CD14-positive monocyte (primary cell): ENCODE results near the gene DUSP16. TPM values are rescaled to one million over a fixed set of nuclear protein-coding genes. Genes with fewer than 3 reads are reported as not detected.

Experiments used
- DNase-seq, 3 donors: peaks; one replicate each; pipeline ENCODE4 v3.0.0-alpha.2; 2011 to 2022
- H2AFZ ChIP-seq: 2 replicates; pipeline ENCODE4 v1.6.0; 2012; ENCODE audit warnings: mild to moderate bottlenecking, low read depth, low read length, inconsistent platforms; ENCODE audit not compliant: insufficient read depth, poor library complexity, severe bottlenecking
- H3K27ac ChIP-seq, 2 donors: 1 replicate in 1 of 2; 2 replicates in 1 of 2; pipeline ENCODE4 v1.5.1; 2012 to 2013; ENCODE audit warnings: low read length in 2 of 2, control low read depth in 1 of 2, inconsistent platforms in 1 of 2, low read depth in 1 of 2, mild to moderate bottlenecking in 1 of 2
- H3K27me3 ChIP-seq, 2 donors: one replicate each; pipeline versions ENCODE4 v1.6.0 to v1.6.1; 2011 to 2013; ENCODE audit warnings: low read length in 2 of 2; ENCODE audit not compliant: control insufficient read depth in 2 of 2, insufficient read depth in 2 of 2
- H3K36me3 ChIP-seq, 2 donors: replicated peaks in 1 of 2; 1 replicate in 1 of 2; 2 replicates in 1 of 2; pipeline versions ENCODE4 v1.5.1 to v1.6.1; 2012 to 2013; ENCODE audit warnings: low read length in 2 of 2, control low read depth in 1 of 2, inconsistent platforms in 1 of 2, mild to moderate bottlenecking in 1 of 2; ENCODE audit not compliant: insufficient read depth in 2 of 2, control insufficient read depth in 1 of 2
- H3K4me1 ChIP-seq, 2 donors: 1 replicate in 1 of 2; 2 replicates in 1 of 2; pipeline versions ENCODE4 v1.5.1 to v1.6.1; 2012 to 2013; ENCODE audit warnings: low read length in 2 of 2, control low read depth in 1 of 2, inconsistent platforms in 1 of 2, mild to moderate bottlenecking in 1 of 2, moderate library complexity in 1 of 2; ENCODE audit not compliant: insufficient read depth in 2 of 2, control insufficient read depth in 1 of 2
- H3K4me2 ChIP-seq: replicated peaks from 2 replicates; pipeline ENCODE3; 2012; ENCODE audit warnings: low read length, moderate library complexity, mild to moderate bottlenecking; ENCODE audit not compliant: poor library complexity, severe bottlenecking; ENCODE audit errors: extremely low read depth
- H3K4me3 ChIP-seq, 3 experiments: fragments of 200-600 bp in 1 of 3; sonication (generic) in 1 of 3; replicated peaks in 1 of 3; 1 replicate in 2 of 3; 2 replicates in 1 of 3; pipeline ENCODE4 v1.5.1; 2011 to 2013; ENCODE audit warnings: low read length in 3 of 3, mild to moderate bottlenecking in 3 of 3, control low read depth in 2 of 3, low read depth in 2 of 3, inconsistent platforms in 1 of 3, moderate library complexity in 1 of 3
- H3K79me2 ChIP-seq: 2 replicates; pipeline ENCODE4 v1.6.0; 2012; ENCODE audit warnings: mild to moderate bottlenecking, control low read depth, inconsistent platforms, low read length, moderate library complexity; ENCODE audit not compliant: insufficient read depth
- H3K9ac ChIP-seq: 2 replicates; pipeline ENCODE4 v1.6.0; 2017; ENCODE audit warnings: low read length, mild to moderate bottlenecking; ENCODE audit not compliant: insufficient read depth, poor library complexity, severe bottlenecking
- H3K9me3 ChIP-seq, 2 donors: replicated peaks in 1 of 2; 1 replicate in 1 of 2; 2 replicates in 1 of 2; pipeline versions ENCODE4 v1.5.1 to v1.6.1; 2012 to 2013; ENCODE audit warnings: low read length in 2 of 2, control low read depth in 1 of 2; ENCODE audit not compliant: control insufficient read depth in 1 of 2, insufficient read depth in 1 of 2
- H4K20me1 ChIP-seq: 2 replicates; pipeline ENCODE4 v1.6.0; 2012; ENCODE audit warnings: mild to moderate bottlenecking, low read length, control low read depth, moderate library complexity; ENCODE audit not compliant: insufficient read depth
- H3K27ac Mint-ChIP-seq, 7 donors: one replicate each; pipeline ENCODE4 v1.8.0; 2020; ENCODE audit warnings: mild to moderate bottlenecking in 7 of 7, mixed read lengths in 7 of 7, moderate library complexity in 6 of 7, inconsistent platforms in 2 of 7
- H3K27me3 Mint-ChIP-seq, 3 donors: one replicate each; pipeline ENCODE4 v1.8.0; 2021 to 2022; ENCODE audit warnings: low read depth in 3 of 3, mild to moderate bottlenecking in 3 of 3, mixed read lengths in 3 of 3, moderate library complexity in 3 of 3, inconsistent platforms in 1 of 3
- H3K36me3 Mint-ChIP-seq, 2 donors: one replicate each; pipeline ENCODE4 v1.8.0; 2020; ENCODE audit warnings: mixed read lengths in 2 of 2, inconsistent platforms in 1 of 2, mild to moderate bottlenecking in 1 of 2
- H3K4me1 Mint-ChIP-seq: one replicate; pipeline ENCODE4 v1.8.0; 2020; ENCODE audit warnings: mild to moderate bottlenecking, mixed read lengths
- H3K4me3 Mint-ChIP-seq, 2 donors: one replicate each; pipeline ENCODE4 v1.8.0; 2020; ENCODE audit warnings: mild to moderate bottlenecking in 2 of 2, mixed read lengths in 2 of 2, moderate library complexity in 1 of 2
- H3K9me3 Mint-ChIP-seq, 7 donors: one replicate each; pipeline ENCODE4 v1.8.0; 2020 to 2022; ENCODE audit warnings: mixed read lengths in 7 of 7, mild to moderate bottlenecking in 6 of 7, moderate library complexity in 6 of 7, inconsistent platforms in 2 of 7
- CTCF ChIP-seq: fragments of 200-600 bp; IDR thresholded peaks from one replicate; pipeline ENCODE4 v1.8.0; 2022; ENCODE audit warnings: antibody characterized with exemption, mild to moderate bottlenecking
- WGBS: methylation state at CpG from one replicate; pipeline ENCODE4 v1.1.5; 2013; ENCODE audit warnings: missing lambda C conversion rate; ENCODE audit not compliant: insufficient coverage; 5-methylcytosine and 5-hydroxymethylcytosine counted together
- intact Hi-C, 2 donors: fragments of 100-400 bp; cut with micrococcal nuclease; formaldehyde crosslinking; loops; one replicate each; pipeline versions ENCODE4 v1.15.0 to v1.15.1; 2023
- polyA plus RNA-seq, 3 donors: library from polyadenylated mRNA; depleted of rRNA in 1 of 3; unstranded in 2 of 3; stranded (reverse) in 1 of 3; fragments of 300-500 nt in 2 of 3; fragments of >200 nt in 1 of 3; fragmentation: Illumina TruSeq in 2 of 3; gene quantifications; 1 replicate in 2 of 3; 2 replicates in 1 of 3; pipeline ENCODE4 v1.2.3, GENCODE V29; 2012 to 2021

Gene DUSP16
- polyA plus RNA-seq, 3 donors = 0.04 to 0.46 (median 0.27) TPM

GRCh38 chr12:12562016-12562483, 613 bp downstream of the DUSP16 start:
- peak overlapping the region; percentile 68 for H3K9ac ChIP-seq
- peak in 1 of 3 donors; percentile 30 for DNase-seq
- no peaks in the 10 kb centered on the region for H3K36me3 Mint-ChIP-seq
- H3K4me1 ChIP-seq = peaks cover 15% of the 10 kb centered on the region in 2 donors
- peaks cover 14% of the 10 kb centered on the region for H3K4me1 Mint-ChIP-seq
- peak overlapping the region; percentile 67 for H2AFZ ChIP-seq
- peaks cover 0 to 8% (median 6%) of the 10 kb centered on the region in 7 donors for H3K9me3 Mint-ChIP-seq
- WGBS = under 1% methylated on average over 24 of the region's 45 CpGs
- peak overlapping the region; percentile 87 for H3K4me2 ChIP-seq
- no peaks in the 10 kb centered on the region for H3K36me3 ChIP-seq
- H3K27me3 Mint-ChIP-seq = peaks cover 3 to 4% (median 3%) of the 10 kb centered on the region in 3 donors
- H3K4me3 Mint-ChIP-seq = peak overlapping the region; percentile 83 to 90
- TF ChIP-seq CTCF = no peak
- no peaks in the 10 kb centered on the region for H3K27me3 ChIP-seq
- H4K20me1 ChIP-seq = no peaks in the 10 kb centered on the region
- H3K27ac ChIP-seq = peak overlapping the region in 1 of 2 donors; percentile 51
- intact Hi-C loops = loop anchor here (5.0 to 10.0 kb wide), 6 partner anchors 50 to 180 kb away; partner anchors contain the start of genes CDKN1B (in 1 of the 2) and CREBL2 (in 1 of the 2)
- H3K79me2 ChIP-seq = no peaks in the 10 kb centered on the region
- H3K27ac Mint-ChIP-seq = peak overlapping the region in 6 of 7 donors; percentile 83 to 94 (median 89)
- peak overlapping the region; percentile 60 to 82 (median 76) for H3K4me3 ChIP-seq
- H3K9me3 ChIP-seq = peaks cover 0 to 3% of the 10 kb centered on the region in 2 donors

GRCh38 chr12:12561371-12562015, 1.2 kb downstream of the DUSP16 start:
- Mint-ChIP-seq H3K27ac (peak overlapping the region; percentile 63 to 94 (median 81)), H3K9me3 (peaks cover 0 to 8% (median 6%) of the 10 kb centered on the region in 7 donors), H3K4me3 (peak overlapping the region; percentile 83 to 84), H3K27me3 (peaks cover 3 to 5% (median 4%) of the 10 kb centered on the region in 3 donors), H3K4me1 (peaks cover 14% of the 10 kb centered on the region), H3K36me3 (no peaks in the 10 kb centered on the region)
- H3K79me2 ChIP-seq = no peaks in the 10 kb centered on the region
- TF ChIP-seq CTCF = no peak
- peak in 2 of 3 donors; percentile 45 to 64 for DNase-seq
- H3K27me3 ChIP-seq = no peaks in the 10 kb centered on the region
- H3K4me1 ChIP-seq = peaks cover 15% of the 10 kb centered on the region in 2 donors
- H3K4me2 ChIP-seq = peak overlapping the region; percentile 87
- intact Hi-C loops = loop anchor here (5.0 to 10.0 kb wide), 6 partner anchors 51 to 179 kb away; partner anchors contain the start of genes CDKN1B (in 1 of the 2) and CREBL2 (in 1 of the 2)
- H2AFZ ChIP-seq = peak overlapping the region; percentile 67
- no peaks in the 10 kb centered on the region for H4K20me1 ChIP-seq
- under 1% methylated on average over 60 of the region's 60 CpGs for WGBS
- peak overlapping the region; percentile 60 to 82 (median 76) for H3K4me3 ChIP-seq
- H3K36me3 ChIP-seq = no peaks in the 10 kb centered on the region
- peak overlapping the region; percentile 46 to 50 for H3K27ac ChIP-seq
- H3K9ac ChIP-seq = peak overlapping the region; percentile 68
- H3K9me3 ChIP-seq = peaks cover 0 to 3% of the 10 kb centered on the region in 2 donors
